IMR-90 (cell line): Measurements from ENCODE around the gene DPYD. TPM values are rescaled to one million over a fixed set of nuclear protein-coding genes. Genes with fewer than 3 reads are reported as not detected.

Experiments used
- ATAC-seq: fragments of 200-7000 bp; cut with Tn5 transposase; 2 replicates; pipeline ENCODE4 v1.9.1; 2020; ENCODE audit warnings: low read depth, mild to moderate bottlenecking, moderate library complexity
- BruUV-seq: library from RNA; stranded (reverse); fragments of 400-500 nt; replicated peaks from 2 replicates; lab custom pipeline; 2021; lab: Mats Ljungman, UMichigan
- CTCF ChIA-PET: fragments of 300-600 bp; formaldehyde crosslinking; extraction: SDS; loops from one replicate; lab custom pipeline; 2021; ENCODE audit warnings: antibody characterized with exemption; lab: Yijun Ruan, JAX
- POLR2A ChIA-PET: fragments of 300-600 bp; sonication (Branson Sonifier 250); formaldehyde crosslinking; loops from one replicate; lab custom pipeline; 2022; ENCODE audit warnings: antibody characterized with exemption; ENCODE audit not compliant: unreplicated experiment; lab: Charles Lee
- DNase-seq: peaks from one replicate; pipeline ENCODE4 v3.0.0; 2013
- H2AFZ ChIP-seq: replicated peaks from 2 replicates; pipeline ENCODE3; 2013; ENCODE audit warnings: low read length, mild to moderate bottlenecking; ENCODE audit not compliant: poor library complexity
- H2AK5ac ChIP-seq: 2 replicates; pipeline ENCODE4 v1.6.1; 2013; ENCODE audit warnings: low read depth, low read length, inconsistent platforms
- H2AK9ac ChIP-seq: replicated peaks from 2 replicates; pipeline ENCODE3; 2013; ENCODE audit warnings: mild to moderate bottlenecking, low read depth, low read length, moderate library complexity; ENCODE audit not compliant: poor library complexity
- H2BK120ac ChIP-seq: 2 replicates; pipeline ENCODE4 v1.6.1; 2013; ENCODE audit warnings: low read depth, low read length, inconsistent platforms
- H2BK15ac ChIP-seq: 3 replicates; pipeline ENCODE4 v1.6.1; 2013; ENCODE audit warnings: low read depth, low read length, inconsistent platforms
- H2BK20ac ChIP-seq: 2 replicates; pipeline ENCODE4 v1.6.1; 2013; ENCODE audit warnings: low read depth, mild to moderate bottlenecking, inconsistent platforms, low read length, moderate library complexity
- H2BK5ac ChIP-seq: 2 replicates; pipeline ENCODE4 v1.6.1; 2013; ENCODE audit warnings: mild to moderate bottlenecking, low read depth, low read length, inconsistent platforms; ENCODE audit not compliant: poor library complexity, severe bottlenecking
- H3K14ac ChIP-seq: replicated peaks from 2 replicates; pipeline ENCODE4 v1.6.1; 2013; ENCODE audit warnings: low read depth, low read length, inconsistent platforms
- H3K18ac ChIP-seq: 2 replicates; pipeline ENCODE4 v1.6.1; 2013; ENCODE audit warnings: low read depth, low read length, control low read depth
- H3K23ac ChIP-seq: 2 replicates; pipeline ENCODE4 v1.6.1; 2013; ENCODE audit warnings: low read depth, low read length, inconsistent platforms
- H3K27ac ChIP-seq: 2 replicates; pipeline ENCODE4 v1.5.1; 2013; ENCODE audit warnings: mild to moderate bottlenecking, control low read depth, low read length; ENCODE audit not compliant: insufficient read depth
- H3K27me3 ChIP-seq: 2 replicates; pipeline ENCODE4 v1.6.1; 2013; ENCODE audit warnings: low read length; ENCODE audit not compliant: control insufficient read depth, insufficient read depth
- H3K36me3 ChIP-seq: 2 replicates; pipeline ENCODE4 v1.6.1; 2013; ENCODE audit warnings: low read length, mixed read lengths; ENCODE audit not compliant: control insufficient read depth, insufficient read depth
- H3K4ac ChIP-seq: 2 replicates; pipeline ENCODE4 v1.6.1; 2013; ENCODE audit warnings: low read depth, low read length, inconsistent platforms
- H3K4me1 ChIP-seq: 2 replicates; pipeline ENCODE4 v1.6.1; 2013; ENCODE audit warnings: low read length, mixed read lengths; ENCODE audit not compliant: control insufficient read depth, insufficient read depth
- H3K4me2 ChIP-seq: 2 replicates; pipeline ENCODE4 v1.6.1; 2013; ENCODE audit warnings: low read depth, mild to moderate bottlenecking, control low read depth, low read length, moderate library complexity
- H3K4me3 ChIP-seq: 2 replicates; pipeline ENCODE4 v1.5.1; 2013; ENCODE audit warnings: low read depth, mild to moderate bottlenecking, control low read depth, low read length, moderate library complexity; ENCODE audit not compliant: insufficient read depth
- H3K56ac ChIP-seq: 2 replicates; pipeline ENCODE4 v1.6.1; 2013; ENCODE audit warnings: low read length, inconsistent platforms; ENCODE audit not compliant: insufficient read depth; ENCODE audit errors: extremely low read depth
- H3K79me1 ChIP-seq, 2 experiments: 2 replicates each; pipeline ENCODE4 v1.6.1; 2013; ENCODE audit warnings: low read length in 2 of 2, inconsistent platforms in 1 of 2, low read depth in 1 of 2
- H3K9ac ChIP-seq: 2 replicates; pipeline ENCODE4 v1.6.1; 2013; ENCODE audit warnings: low read depth, low read length, control low read depth
- H3K9me1 ChIP-seq: 2 replicates; pipeline ENCODE4 v1.6.1; 2013; ENCODE audit warnings: low read length, inconsistent platforms; ENCODE audit not compliant: insufficient read depth
- H3K9me3 ChIP-seq: 2 replicates; pipeline ENCODE4 v1.6.1; 2013; ENCODE audit warnings: low read length; ENCODE audit not compliant: control insufficient read depth, insufficient read depth
- H4K20me1 ChIP-seq: 2 replicates; pipeline ENCODE4 v1.6.1; 2013; ENCODE audit warnings: low read length, inconsistent platforms; ENCODE audit not compliant: insufficient read depth
- H4K5ac ChIP-seq: 2 replicates; pipeline ENCODE4 v1.6.1; 2013; ENCODE audit warnings: mild to moderate bottlenecking, low read depth, low read length, control low read depth
- H4K8ac ChIP-seq, 2 experiments: 2 replicates each; pipeline ENCODE4 v1.6.1; 2013; ENCODE audit warnings: low read depth in 2 of 2, low read length in 2 of 2, control low read depth in 1 of 2, inconsistent platforms in 1 of 2
- H4K91ac ChIP-seq: 2 replicates; pipeline ENCODE4 v1.6.1; 2013; ENCODE audit warnings: low read depth, low read length, inconsistent platforms; ENCODE audit not compliant: insufficient read depth
- BHLHE40 ChIP-seq: fragments of 150-350 bp; IDR thresholded peaks from 2 replicates; pipeline ENCODE4 v1.6.1; 2016; ENCODE audit warnings: mild to moderate bottlenecking, low read depth, low read length
- CHD1 ChIP-seq: IDR thresholded peaks from 2 replicates; pipeline ENCODE4 v1.6.1; 2012; ENCODE audit warnings: low read depth, low read length, improper control_type of control experiment
- MXI1 ChIP-seq: IDR thresholded peaks from 2 replicates; pipeline ENCODE4 v1.6.1; 2012; ENCODE audit warnings: low read depth, mild to moderate bottlenecking, low read length, moderate library complexity, borderline replicate concordance
- NFE2L2 ChIP-seq: fragments of 150-350 bp; IDR thresholded peaks from 2 replicates; pipeline ENCODE4 v1.6.1; 2016; ENCODE audit warnings: low read depth, mild to moderate bottlenecking, low read length
- RFX5 ChIP-seq: IDR thresholded peaks from 2 replicates; pipeline ENCODE4 v1.8.0; 2012; ENCODE audit warnings: low read depth, mild to moderate bottlenecking, low read length, moderate library complexity
- SMC3 ChIP-seq: fragments of 150-350 bp; IDR thresholded peaks from 2 replicates; pipeline ENCODE4 v1.6.1; 2016; ENCODE audit warnings: low read depth, mild to moderate bottlenecking, antibody characterized with exemption, low read length, moderate library complexity
- USF2 ChIP-seq: fragments of 150-350 bp; IDR thresholded peaks from 2 replicates; pipeline ENCODE4 v1.6.1; 2017; ENCODE audit warnings: mild to moderate bottlenecking, antibody characterized with exemption, low read length, low read depth
- WGBS, 2 experiments: methylation state at CpG; one replicate each; pipeline versions ENCODE4 v1.1.5 to v1.1.7; 2013; ENCODE audit warnings: missing lambda C conversion rate in 2 of 2; ENCODE audit not compliant: insufficient read length in 1 of 2; ENCODE audit errors: extremely low coverage in 2 of 2; 5-methylcytosine and 5-hydroxymethylcytosine counted together
- dilution Hi-C: fragments of 300-500 bp; cut with HindIII; formaldehyde crosslinking; loops from one replicate; pipeline ENCODE4 v1.14.3; 2018; ENCODE audit warnings: low sequenced_read_pairs; ENCODE audit not compliant: unreplicated experiment
- in situ Hi-C: fragments of 300-500 bp; cut with MboI; formaldehyde crosslinking; loops from 3 replicates; pipeline ENCODE4 v1.14.3; 2019; ENCODE audit warnings: low sequenced_read_pairs, inconsistent platforms, mixed read lengths
- intact Hi-C: fragments of 100-400 bp; cut with micrococcal nuclease; formaldehyde crosslinking; loops from 2 replicates; pipeline ENCODE4 v1.10.0; 2022
- polyA plus RNA-seq, 3 experiments: library from polyadenylated mRNA; depleted of rRNA; stranded (reverse); fragments of >200 nt; gene quantifications; 2 replicates each; pipeline ENCODE4 v1.2.3, GENCODE V29; 2012; ENCODE audit warnings: low replicate concordance in 1 of 3
- total RNA-seq: library from RNA; depleted of rRNA; stranded (reverse); fragments of >200 nt; gene quantifications from 2 replicates; pipeline ENCODE4 v1.2.3, GENCODE V29; 2012

The DPYD gene
- total and polyA plus RNA-seq, 2 of the 4 experiments (the other 2 are of a cell fraction): 9.3 to 47.3 TPM

GRCh38 chr1:97781762-97782337, 139.0 kb downstream of the DPYD start:
- H3K79me1 ChIP-seq: no peaks in the 10 kb centered on the region
- no peak overlapping the region for H3K4me3 ChIP-seq
- H3K9me1 ChIP-seq: peaks cover 2% of the 10 kb centered on the region; the same call in 1 of the 2 replicates
- no peaks in the 10 kb centered on the region for H3K9me3 ChIP-seq
- DNase-seq (peak; percentile 39), ATAC-seq (peak; percentile 24; the same call in 1 of the 2 replicates)
- no peak overlapping the region for H3K18ac ChIP-seq
- H3K14ac ChIP-seq: 0 out of 2 replicates have a peak overlapping the region, but pooled peaks have one; percentile 37
- ChIA-PET CTCF (no interaction called here), POLR2A (no interaction called here)
- dilution Hi-C loops: no loop called here
- H2BK20ac ChIP-seq: no peak overlapping the region
- H3K27ac ChIP-seq: no peak overlapping the region
- no peaks in the 10 kb centered on the region for H3K36me3 ChIP-seq
- no peaks in the 10 kb centered on the region for H3K4me1 ChIP-seq
- H3K27me3 ChIP-seq: no peaks in the 10 kb centered on the region
- H2BK15ac ChIP-seq: no peak overlapping the region
- TF ChIP-seq NFE2L2 (no peak), RFX5 (no peak), MXI1 (no peak), USF2 (no peak), SMC3 (no peak), BHLHE40 (no peak), CHD1 (no peak)
- no peak overlapping the region for H3K4ac ChIP-seq
- in situ Hi-C loops: loop anchor here (25.0 kb wide), 1 partner anchor 820 kb away; no protein-coding TSS in a partner anchor
- H3K9ac ChIP-seq: no peak overlapping the region
- no peaks in the 10 kb centered on the region for H4K20me1 ChIP-seq
- H2AK5ac ChIP-seq: no peak overlapping the region
- H3K23ac ChIP-seq: no peak overlapping the region
- no peak overlapping the region for H2AK9ac ChIP-seq
- no peak overlapping the region for H3K4me2 ChIP-seq
- H2AFZ ChIP-seq: no peak overlapping the region
- no peak overlapping the region for H2BK120ac ChIP-seq
- WGBS, 2 experiments: no CpG with 5 or more reads among the region's 4 CpGs
- intact Hi-C loops: no loop called here
- BruUV-seq: no TSS peak
- H4K5ac ChIP-seq: no peak overlapping the region
- H3K56ac ChIP-seq: no peak overlapping the region
- H2BK5ac ChIP-seq: no peak overlapping the region
- no peak overlapping the region for H4K8ac ChIP-seq
- H4K91ac ChIP-seq: no peak overlapping the region
